Upper lobe of right lung (tissue), 1 donor: ENCODE data around the gene CFL1. TPM values are rescaled to one million over a fixed set of nuclear protein-coding genes. Genes with fewer than 3 reads are reported as not detected.
A peak's percentile ranks its signal among the peaks of the same experiment; 100 is the strongest.
"Not testable (repeated sequence)": the region's sequence is repeated elsewhere in the genome, so short reads cannot be mapped to it uniquely, and the experiment has no call there.

Experiments
- ATAC-seq: fragments of 200-7000 bp; cut with Tn5 transposase; one replicate; pipeline ENCODE4 v1.9.1; 2020; ENCODE audit warnings: mild to moderate bottlenecking, moderate library complexity
- DNase-seq: peaks from one replicate; pipeline ENCODE4 v3.0.0-alpha.2; 2020
- H3K27ac ChIP-seq: fragments of 200-600 bp; one replicate; pipeline ENCODE4 v1.8.0; 2022
- H3K27me3 ChIP-seq: fragments of 200-600 bp; one replicate; pipeline ENCODE4 v1.8.0; 2022; ENCODE audit warnings: mild to moderate bottlenecking
- H3K36me3 ChIP-seq: fragments of 200-600 bp; one replicate; pipeline ENCODE4 v1.8.0; 2022
- H3K4me1 ChIP-seq: fragments of 200-600 bp; one replicate; pipeline ENCODE4 v1.8.0; 2022
- H3K4me3 ChIP-seq: fragments of 200-600 bp; one replicate; pipeline ENCODE4 v1.8.0; 2022; ENCODE audit warnings: mild to moderate bottlenecking
- H3K9me3 ChIP-seq: fragments of 200-600 bp; one replicate; pipeline ENCODE4 v1.8.0; 2022
- CTCF ChIP-seq: fragments of 200-600 bp; IDR thresholded peaks from one replicate; pipeline ENCODE4 v1.8.0; 2022; ENCODE audit warnings: antibody characterized with exemption
- intact Hi-C: fragments of 100-400 bp; cut with DNase I; formaldehyde crosslinking; loops from one replicate; pipeline ENCODE4 v1.11.0; 2022
- total RNA-seq: library from RNA; stranded (reverse); fragmentation: NEBNext Ultra II Directional; extraction: Animal tissue kit (Norgen Biotek cat#: 25700); gene quantifications from one replicate; pipeline ENCODE4 v1.2.1, GENCODE V29; 2021
- donor health status: DM: no; HTN: yes; CAD: no; lungs with severe emphysema.

Gene CFL1
- total RNA-seq, 1 donor from 2014 or later: 608 TPM

- no peaks in the 10 kb centered on the region for H3K27me3 ChIP-seq
- ATAC-seq: no peak
- peaks cover 48% of the 10 kb centered on the region for H3K36me3 ChIP-seq
- H3K4me3 ChIP-seq: no peak overlapping the region
- H3K4me1 ChIP-seq: peaks cover 8% of the 10 kb centered on the region
- peak; percentile 57 for DNase-seq
- intact Hi-C loops: no loop called here
- no peaks in the 10 kb centered on the region for H3K9me3 ChIP-seq
- TF ChIP-seq CTCF: no peak
- H3K27ac ChIP-seq: no peak overlapping the region
Measured at GRCh38 chr11:65851811-65852507, 6.0 kb downstream of the CFL1 start.

- Histone ChIP-seq H3K9me3 (no peaks in the 10 kb centered on the region), H3K4me3 (no peak overlapping the region), H3K27ac (no peak overlapping the region), H3K36me3 (peaks cover 47% of the 10 kb centered on the region), H3K4me1 (peaks cover 4% of the 10 kb centered on the region), H3K27me3 (no peaks in the 10 kb centered on the region)
- intact Hi-C loops: no loop called here
- peak; percentile 37 for TF ChIP-seq CTCF
- DNase-seq (no peak), ATAC-seq (peak; percentile 34)
Measured at GRCh38 chr11:65851083-65851579, 6.8 kb downstream of the CFL1 start.

- Histone ChIP-seq H3K27me3 (no peaks in the 10 kb centered on the region), H3K27ac (no peak overlapping the region), H3K4me3 (no peak overlapping the region), H3K9me3 (no peaks in the 10 kb centered on the region), H3K36me3 (peaks cover 40% of the 10 kb centered on the region), H3K4me1 (no peaks in the 10 kb centered on the region)
- intact Hi-C loops: no loop called here
- peak; percentile 60 for DNase-seq
- ATAC-seq: no peak
- TF ChIP-seq CTCF: no peak
Measured at GRCh38 chr11:65850217-65851082, 7.5 kb downstream of the CFL1 start.

- Histone ChIP-seq H3K4me1 (no peaks in the 10 kb centered on the region), H3K27ac (no peak overlapping the region), H3K36me3 (peaks cover 33% of the 10 kb centered on the region), H3K9me3 (no peaks in the 10 kb centered on the region), H3K27me3 (no peaks in the 10 kb centered on the region), H3K4me3 (no peak overlapping the region)
- no peak for TF ChIP-seq CTCF
- ATAC-seq (no peak), DNase-seq (peak; percentile 67)
- intact Hi-C loops: no loop called here
Measured at GRCh38 chr11:65849771-65850216, 8.2 kb downstream of the CFL1 start.

- no peaks in the 10 kb centered on the region for H3K27me3 ChIP-seq
- TF ChIP-seq CTCF: no peak
- H3K4me1 ChIP-seq: no peaks in the 10 kb centered on the region
- no peak for ATAC-seq
- no peak for DNase-seq
- no peak overlapping the region for H3K4me3 ChIP-seq
- intact Hi-C loops: no loop called here
- peaks cover 29% of the 10 kb centered on the region for H3K36me3 ChIP-seq
- no peak overlapping the region for H3K27ac ChIP-seq
- H3K9me3 ChIP-seq: no peaks in the 10 kb centered on the region
Measured at GRCh38 chr11:65849366-65849765, 8.6 kb downstream of the CFL1 start.

GRCh38 chr11:65848693-65849092 is 9.3 kb downstream of the CFL1 start:
- H3K27ac ChIP-seq, H3K9me3 ChIP-seq, H3K27me3 ChIP-seq, intact Hi-C loops, DNase-seq, ATAC-seq, H3K4me3 ChIP-seq, H3K4me1 ChIP-seq: not testable (repeated sequence)
- peaks cover 22% of the 10 kb centered on the region for H3K36me3 ChIP-seq
